HEK293T (cell line): ENCODE measurements around the gene PHLDA3.

Experiments
- CTCF ChIA-PET: fragments of 350-600 bp; formaldehyde crosslinking; extraction: SDS; loops from one replicate; lab custom pipeline; 2021; ENCODE audit warnings: antibody characterized with exemption, inconsistent platforms; lab: Yijun Ruan, JAX
- POLR2A ChIA-PET: fragments of 350-600 bp; formaldehyde crosslinking; extraction: SDS; loops from one replicate; lab custom pipeline; 2020; ENCODE audit warnings: antibody characterized with exemption, inconsistent platforms; lab: Yijun Ruan, JAX
- DNase-seq: peaks from one replicate; pipeline ENCODE4 v3.0.0; 2012; ENCODE audit warnings: mixed read lengths; ENCODE audit errors: extremely low spot score
- ARNT ChIP-seq: fragments of 450-650 bp; IDR thresholded peaks from 2 replicates; pipeline ENCODE4 v1.6.1; 2017; ENCODE audit warnings: mild to moderate bottlenecking
- BHLHE40 ChIP-seq: fragments of 450-650 bp; IDR thresholded peaks from 2 replicates; pipeline ENCODE4 v1.6.1; 2016; ENCODE audit warnings: mild to moderate bottlenecking, moderate library complexity, borderline replicate concordance
- CTBP1 ChIP-seq: fragments of 450-650 bp; IDR thresholded peaks from 2 replicates; pipeline ENCODE4 v1.6.1; 2016; ENCODE audit warnings: borderline replicate concordance
- ELF4 ChIP-seq: fragments of 450-650 bp; IDR thresholded peaks from 2 replicates; pipeline ENCODE4 v1.6.1; 2017; ENCODE audit warnings: antibody characterized with exemption
- FOXA1 ChIP-seq: fragments of 450-650 bp; IDR thresholded peaks from 2 replicates; pipeline ENCODE4 v1.6.1; 2016; ENCODE audit warnings: mild to moderate bottlenecking
- FOXK2 ChIP-seq: fragments of 450-650 bp; IDR thresholded peaks from 2 replicates; pipeline ENCODE4 v1.6.1; 2016; ENCODE audit warnings: mild to moderate bottlenecking
- FOXM1 ChIP-seq: fragments of 450-650 bp; IDR thresholded peaks from 2 replicates; pipeline ENCODE4 v1.6.1; 2017; ENCODE audit warnings: mild to moderate bottlenecking, borderline replicate concordance
- HDGF ChIP-seq: fragments of 450-650 bp; IDR thresholded peaks from 2 replicates; pipeline ENCODE4 v1.6.1; 2017; ENCODE audit warnings: antibody characterized with exemption, borderline replicate concordance
- L3MBTL2 ChIP-seq: fragments of 450-650 bp; conservative IDR thresholded peaks from 2 replicates; pipeline ENCODE4 v1.6.1; 2016; ENCODE audit warnings: mild to moderate bottlenecking
- LEF1 ChIP-seq: fragments of 450-650 bp; IDR thresholded peaks from 2 replicates; pipeline ENCODE4 v1.6.1; 2017; ENCODE audit warnings: mild to moderate bottlenecking, borderline replicate concordance
- NFRKB ChIP-seq: fragments of 450-650 bp; IDR thresholded peaks from 2 replicates; pipeline ENCODE4 v1.6.1; 2016; ENCODE audit warnings: mild to moderate bottlenecking, moderate library complexity
- PKNOX1 ChIP-seq: fragments of 450-650 bp; IDR thresholded peaks from 2 replicates; pipeline ENCODE4 v1.6.1; 2016
- SP1 ChIP-seq: fragments of 450-650 bp; IDR thresholded peaks from 2 replicates; pipeline ENCODE4 v1.6.1; 2017
- SUZ12 ChIP-seq: fragments of 450-650 bp; IDR thresholded peaks from 2 replicates; pipeline ENCODE4 v1.6.1; 2016; ENCODE audit warnings: mild to moderate bottlenecking
- TARDBP ChIP-seq: fragments of 450-650 bp; IDR thresholded peaks from 2 replicates; pipeline ENCODE4 v1.6.1; 2016
- ZNF384 ChIP-seq: fragments of 450-650 bp; IDR thresholded peaks from 2 replicates; pipeline ENCODE4 v1.6.1; 2016

The PHLDA3 gene

GRCh38 chr1:201427963-201428362 is 41.0 kb downstream of the PHLDA3 start:
- TF ChIP-seq NFRKB (no peak), CTBP1 (no peak), LEF1 (no peak)
- DNase-seq: no peak
- ChIA-PET POLR2A (no interaction called here), CTCF (no interaction called here)

- CTCF ChIA-PET: interaction anchor here (2.0 kb wide), 1 partner anchor 9 kb away, joined by 9 read pairs; no protein-coding TSS in a partner anchor
- DNase-seq: no peak
- POLR2A ChIA-PET: interaction anchor here (1.1 kb wide), 1 partner anchor 9 kb away, joined by 3 read pairs; no protein-coding TSS in a partner anchor
- TF ChIP-seq BHLHE40 (no peak), SP1 (no peak), NFRKB (no peak), PKNOX1 (no peak), TARDBP (no peak), LEF1 (no peak), FOXA1 (no peak)
Measured at GRCh38 chr1:201426479-201427310, 42.3 kb downstream of the PHLDA3 start.

GRCh38 chr1:201424146-201424545 is 44.8 kb downstream of the PHLDA3 start:
- no peak for DNase-seq
- CTCF ChIA-PET: no interaction called here
- POLR2A ChIA-PET: no interaction called here
- TF ChIP-seq FOXA1 (no peak), HDGF (no peak), BHLHE40 (no peak), FOXM1 (no peak), NFRKB (no peak)

- ChIA-PET CTCF (no interaction called here), POLR2A (no interaction called here)
- no peak for DNase-seq
- TF ChIP-seq SP1 (no peak), NFRKB (no peak), FOXK2 (no peak), FOXA1 (no peak), PKNOX1 (no peak), TARDBP (no peak), BHLHE40 (no peak), SUZ12 (no peak), ELF4 (no peak), FOXM1 (no peak), ARNT (no peak), ZNF384 (no peak), HDGF (no peak), CTBP1 (no peak)
Measured at GRCh38 chr1:201423655-201424054, 45.3 kb downstream of the PHLDA3 start.

GRCh38 chr1:201422436-201423030 is 46.5 kb downstream of the PHLDA3 start:
- ChIA-PET CTCF (no interaction called here), POLR2A (no interaction called here)
- DNase-seq: no peak
- no peak for TF ChIP-seq ZNF384
- TF ChIP-seq LEF1: no peak
- TF ChIP-seq ELF4: no peak
- no peak for TF ChIP-seq CTBP1
- TF ChIP-seq HDGF: no peak

GRCh38 chr1:201422026-201422425 is 47.0 kb downstream of the PHLDA3 start:
- POLR2A ChIA-PET: no interaction called here
- DNase-seq: no peak
- no peak for TF ChIP-seq TARDBP
- no peak for TF ChIP-seq PKNOX1
- TF ChIP-seq ELF4: no peak
- no peak for TF ChIP-seq HDGF
- no peak for TF ChIP-seq FOXK2
- TF ChIP-seq ARNT: no peak
- TF ChIP-seq LEF1: no peak
- no peak for TF ChIP-seq BHLHE40
- no peak for TF ChIP-seq SUZ12
- no peak for TF ChIP-seq CTBP1
- TF ChIP-seq L3MBTL2: no peak
- no peak for TF ChIP-seq NFRKB
- no peak for TF ChIP-seq FOXA1
- TF ChIP-seq FOXM1: no peak
- no peak for TF ChIP-seq ZNF384
- CTCF ChIA-PET: no interaction called here
